ENCODE data around the gene GALNT13. TPM values are rescaled to one million over a fixed set of nuclear protein-coding genes. Genes with fewer than 3 reads are reported as not detected.

Gene GALNT13
- total and polyA plus RNA-seq, 2 of the 13 experiments (the other 11 are each of a cell fraction or from before 2014, with no cell fraction given): 1.3 to 5.0 TPM

DNA sequence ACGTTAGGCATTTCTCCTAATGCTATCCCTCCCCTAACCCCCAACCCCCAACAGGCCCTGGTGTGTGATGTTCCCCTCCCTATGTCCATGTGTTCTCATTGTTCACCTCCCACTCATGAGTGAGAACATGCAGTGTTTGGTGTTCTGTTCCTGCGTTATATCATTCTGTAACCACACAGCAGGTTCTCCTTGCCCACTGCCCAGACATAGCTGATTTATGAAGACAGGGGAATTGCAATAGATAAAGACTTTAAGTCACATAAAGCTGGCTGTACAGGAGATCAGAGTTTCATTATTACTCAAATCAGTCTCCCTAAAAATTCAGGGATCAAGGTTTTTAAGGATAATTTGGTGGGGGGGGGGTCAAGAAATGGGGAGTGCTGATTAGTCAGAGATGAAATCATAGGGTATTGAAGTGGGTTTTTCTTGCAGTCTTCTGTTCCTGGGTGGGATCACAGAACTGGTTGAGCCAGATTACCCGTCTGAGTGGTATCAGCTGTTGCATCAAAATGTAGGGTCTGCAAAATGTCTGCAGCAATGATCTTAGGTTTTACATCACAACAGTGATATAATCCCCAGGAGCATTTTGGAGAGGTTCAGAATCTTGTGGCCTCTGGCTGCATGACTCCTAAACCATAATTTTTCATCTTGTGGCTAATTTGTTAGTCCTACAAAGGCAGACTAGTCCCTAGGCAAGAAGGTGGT, 434.7 kb downstream of the GALNT13 start:
- Histone ChIP-seq H3K4me3 (replicated peaks in 1 of 3; ENCODE audit: insufficient read depth in 1 of 3, low read depth in 2 of 3, low read length in 3 of 3) (no peak overlapping the region), H3K79me2 (ENCODE audit: insufficient read depth, low read length) (no peaks in the 10 kb centered on the region), H3K36me3 (replicated peaks in 1 of 2; ENCODE audit: control insufficient read depth in 1 of 2, insufficient read depth in 2 of 2, low read length in 2 of 2) (no peaks in the 10 kb centered on the region), H3K9me3 (ENCODE audit: low read length) (no peaks in the 10 kb centered on the region), H3K4me2 (ENCODE audit: low read depth, low read length) (no peak overlapping the region), H3K9ac (ENCODE audit: insufficient read depth, low read depth, low read length) (no peak overlapping the region), H3K27ac (ENCODE audit: extremely low read length, insufficient read depth, low read length) (no peak overlapping the region), H3K4me1 (ENCODE audit: insufficient read depth, low read length) (no peaks in the 10 kb centered on the region), H3K27me3 (ENCODE audit: control insufficient read depth in 1 of 2, insufficient read depth in 2 of 2, low read length in 2 of 2) (no peaks in the 10 kb centered on the region), H2AFZ (ENCODE audit: low read length) (no peak overlapping the region), H4K20me1 (ENCODE audit: insufficient read depth, low read length) (no peaks in the 10 kb centered on the region)
- ATAC-seq: no peak
- no peak for DNase-seq (ENCODE audit: low spot score)
- ChIA-PET POLR2A (no interaction called here), CTCF (ENCODE audit: low intra/inter-chr PET ratio, low total read pairs) (no interaction called here)
- no peak for FAIRE-seq
- TF ChIP-seq NFRKB (IDR thresholded peaks at IDR 0.05) (no peak), ZSCAN22 (CRISPR knock-in tag; IDR thresholded peaks at IDR 0.05) (no peak), MAFG (CRISPR knock-in tag; IDR thresholded peaks at IDR 0.05) (no peak), RXRA (CRISPR knock-in tag; IDR thresholded peaks at IDR 0.05) (no peak), ZNF7 (CRISPR knock-in tag; IDR thresholded peaks at IDR 0.05) (no peak), ZNF256 (CRISPR knock-in tag; conservative IDR thresholded peaks at IDR 0.05) (no peak), NAIF1 (CRISPR knock-in tag; IDR thresholded peaks at IDR 0.05; ENCODE audit: borderline replicate concordance) (no peak), MTF2 (CRISPR knock-in tag; IDR thresholded peaks at IDR 0.05; ENCODE audit: borderline replicate concordance) (no peak), AHR (CRISPR knock-in tag; IDR thresholded peaks at IDR 0.05) (no peak), ZNF138 (CRISPR knock-in tag; IDR thresholded peaks at IDR 0.05; ENCODE audit: low read depth) (no peak), KDM5A (IDR thresholded peaks at IDR 0.05; ENCODE audit: borderline replicate concordance, low read length) (no peak), ZSCAN30 (CRISPR knock-in tag; IDR thresholded peaks at IDR 0.05) (no peak)
- TF ChIP-seq, protein P1, sequence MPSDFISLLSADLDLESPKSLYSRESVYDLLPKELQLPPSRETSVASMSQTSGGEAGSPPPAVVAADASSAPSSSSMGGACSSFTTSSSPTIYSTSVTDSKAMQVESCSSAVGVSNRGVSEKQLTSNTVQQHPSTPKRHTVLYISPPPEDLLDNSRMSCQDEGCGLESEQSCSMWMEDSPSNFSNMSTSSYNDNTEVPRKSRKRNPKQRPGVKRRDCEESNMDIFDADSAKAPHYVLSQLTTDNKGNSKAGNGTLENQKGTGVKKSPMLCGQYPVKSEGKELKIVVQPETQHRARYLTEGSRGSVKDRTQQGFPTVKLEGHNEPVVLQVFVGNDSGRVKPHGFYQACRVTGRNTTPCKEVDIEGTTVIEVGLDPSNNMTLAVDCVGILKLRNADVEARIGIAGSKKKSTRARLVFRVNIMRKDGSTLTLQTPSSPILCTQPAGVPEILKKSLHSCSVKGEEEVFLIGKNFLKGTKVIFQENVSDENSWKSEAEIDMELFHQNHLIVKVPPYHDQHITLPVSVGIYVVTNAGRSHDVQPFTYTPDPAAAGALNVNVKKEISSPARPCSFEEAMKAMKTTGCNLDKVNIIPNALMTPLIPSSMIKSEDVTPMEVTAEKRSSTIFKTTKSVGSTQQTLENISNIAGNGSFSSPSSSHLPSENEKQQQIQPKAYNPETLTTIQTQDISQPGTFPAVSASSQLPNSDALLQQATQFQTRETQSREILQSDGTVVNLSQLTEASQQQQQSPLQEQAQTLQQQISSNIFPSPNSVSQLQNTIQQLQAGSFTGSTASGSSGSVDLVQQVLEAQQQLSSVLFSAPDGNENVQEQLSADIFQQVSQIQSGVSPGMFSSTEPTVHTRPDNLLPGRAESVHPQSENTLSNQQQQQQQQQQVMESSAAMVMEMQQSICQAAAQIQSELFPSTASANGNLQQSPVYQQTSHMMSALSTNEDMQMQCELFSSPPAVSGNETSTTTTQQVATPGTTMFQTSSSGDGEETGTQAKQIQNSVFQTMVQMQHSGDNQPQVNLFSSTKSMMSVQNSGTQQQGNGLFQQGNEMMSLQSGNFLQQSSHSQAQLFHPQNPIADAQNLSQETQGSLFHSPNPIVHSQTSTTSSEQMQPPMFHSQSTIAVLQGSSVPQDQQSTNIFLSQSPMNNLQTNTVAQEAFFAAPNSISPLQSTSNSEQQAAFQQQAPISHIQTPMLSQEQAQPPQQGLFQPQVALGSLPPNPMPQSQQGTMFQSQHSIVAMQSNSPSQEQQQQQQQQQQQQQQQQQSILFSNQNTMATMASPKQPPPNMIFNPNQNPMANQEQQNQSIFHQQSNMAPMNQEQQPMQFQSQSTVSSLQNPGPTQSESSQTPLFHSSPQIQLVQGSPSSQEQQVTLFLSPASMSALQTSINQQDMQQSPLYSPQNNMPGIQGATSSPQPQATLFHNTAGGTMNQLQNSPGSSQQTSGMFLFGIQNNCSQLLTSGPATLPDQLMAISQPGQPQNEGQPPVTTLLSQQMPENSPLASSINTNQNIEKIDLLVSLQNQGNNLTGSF (CRISPR knock-in tag; IDR thresholded peaks at IDR 0.05): no peak
- intact Hi-C loops (cut with micrococcal nuclease; ENCODE audit: unreplicated experiment): no loop called here
- 5% methylated on average over 3 of the region's 3 CpGs for WGBS (ENCODE audit: low lambda C conversion rate)
- in situ Hi-C loops (cut with HindIII; ENCODE audit: extremely low pct_ligation_motif_present, low pct_unique_long_range_greater_than_20kb): no loop called here
- BruUV-seq (replicated peaks): no TSS peak
